Activated B cell treated with CpG ODN at 0.5 μM for 24 hours (primary cell): ENCODE data around the gene IKZF2. TPM values are rescaled to one million over a fixed set of nuclear protein-coding genes. Genes with fewer than 3 reads are reported as not detected.

Experiments
- ATAC-seq: fragments of 200-7000 bp; cut with Tn5 transposase; one replicate; pipeline ENCODE4 v1.10.0; 2021; ENCODE audit warnings: low read depth, mild to moderate bottlenecking, moderate library complexity
- CTCF ChIA-PET: fragments of 350-600 bp; sonication (Branson Sonifier 250); formaldehyde crosslinking; loops from one replicate; lab custom pipeline; 2021; ENCODE audit warnings: antibody characterized with exemption; lab: Charles Lee
- POLR2A ChIA-PET: fragments of 350-600 bp; sonication (Branson Sonifier 250); formaldehyde crosslinking; loops from one replicate; lab custom pipeline; 2021; ENCODE audit warnings: antibody characterized with exemption; lab: Charles Lee
- DNase-seq: peaks from one replicate; pipeline ENCODE4 v3.0.0; 2022
- H3K27ac Mint-ChIP-seq: one replicate; pipeline ENCODE4 v1.8.0; 2020; ENCODE audit warnings: mixed read lengths
- H3K27me3 Mint-ChIP-seq: one replicate; pipeline ENCODE4 v1.8.0; 2021; ENCODE audit warnings: mixed read lengths
- H3K36me3 Mint-ChIP-seq: one replicate; pipeline ENCODE4 v1.8.0; 2021; ENCODE audit warnings: low read depth, mixed read lengths
- H3K4me1 Mint-ChIP-seq: one replicate; pipeline ENCODE4 v1.8.0; 2021; ENCODE audit warnings: mixed read lengths
- H3K4me3 Mint-ChIP-seq: one replicate; pipeline ENCODE4 v1.8.0; 2020; ENCODE audit warnings: mild to moderate bottlenecking, mixed read lengths
- H3K9me3 Mint-ChIP-seq: one replicate; pipeline ENCODE4 v1.8.0; 2020; ENCODE audit warnings: mixed read lengths
- CTCF ChIP-seq: fragments of 200-600 bp; IDR thresholded peaks from one replicate; pipeline ENCODE4 v1.8.0; 2022; ENCODE audit warnings: antibody characterized with exemption, mild to moderate bottlenecking
- intact Hi-C: fragments of 100-400 bp; cut with micrococcal nuclease; formaldehyde crosslinking; loops from one replicate; pipeline ENCODE4 v1.15.1; 2024
- total RNA-seq: library from RNA; stranded (reverse); gene quantifications from 2 replicates; pipeline ENCODE4 v1.2.3, GENCODE V29; 2022

IKZF2 gene
- total RNA-seq, 1 donor from 2014 or later = 60.2 TPM

DNA sequence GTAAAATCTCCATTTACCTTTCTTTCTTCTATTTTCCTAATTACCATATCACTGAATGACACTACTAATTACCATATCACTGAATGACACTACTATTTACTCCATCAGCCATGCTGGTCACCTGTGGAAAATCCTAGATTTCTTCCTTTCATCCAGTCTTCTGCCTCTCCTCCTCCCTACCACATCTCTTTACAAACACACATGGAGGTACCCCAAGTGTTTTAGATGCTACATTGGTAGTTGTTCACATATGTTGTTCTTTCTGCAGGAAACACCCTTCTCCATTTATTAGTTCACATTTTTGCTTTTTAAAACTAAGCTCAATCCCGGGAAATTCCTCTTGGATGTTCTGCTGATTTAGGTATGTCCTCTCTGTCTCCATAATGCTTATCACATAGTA is 134.0 kb downstream of the IKZF2 start:
- no peak for ATAC-seq
- Mint-ChIP-seq H3K36me3 (peaks cover 10% of the 10 kb centered on the region), H3K9me3 (no peaks in the 10 kb centered on the region), H3K4me3 (no peak overlapping the region), H3K27me3 (no peaks in the 10 kb centered on the region), H3K4me1 (peaks cover 46% of the 10 kb centered on the region), H3K27ac (no peak overlapping the region)
- intact Hi-C loops = loop anchor here (5.0 kb wide), 1 partner anchor 215 kb away; no protein-coding TSS in a partner anchor
- ChIA-PET CTCF (no interaction called here), POLR2A (interaction anchor here (0.6 to 1.8 kb wide), 2 partner anchors 21 to 135 kb away, joined by 3 to 7 read pairs; no protein-coding TSS in a partner anchor)
- DNase-seq = no peak
- no peak for TF ChIP-seq CTCF

GRCh38 chr2:213016984-213017351 is 134.4 kb downstream of the IKZF2 start:
- ATAC-seq (no peak), DNase-seq (no peak)
- intact Hi-C loops = loop anchor here (5.0 kb wide), 1 partner anchor 215 kb away; no protein-coding TSS in a partner anchor
- Mint-ChIP-seq H3K36me3 (peaks cover 10% of the 10 kb centered on the region), H3K4me3 (no peak overlapping the region), H3K4me1 (peaks cover 41% of the 10 kb centered on the region), H3K27ac (no peak overlapping the region), H3K27me3 (no peaks in the 10 kb centered on the region), H3K9me3 (no peaks in the 10 kb centered on the region)
- ChIA-PET CTCF (no interaction called here), POLR2A (interaction anchor here (0.6 to 1.8 kb wide), 2 partner anchors 21 to 135 kb away, joined by 3 to 7 read pairs; no protein-coding TSS in a partner anchor)
- no peak for TF ChIP-seq CTCF

GRCh38 chr2:213016166-213016983 is 135.0 kb downstream of the IKZF2 start:
- H3K9me3 Mint-ChIP-seq = no peaks in the 10 kb centered on the region
- peaks cover 14% of the 10 kb centered on the region for H3K36me3 Mint-ChIP-seq
- ChIA-PET CTCF (no interaction called here), POLR2A (interaction anchor here (0.5 to 1.8 kb wide), 4 partner anchors 22 to 136 kb away, joined by 3 to 7 read pairs (median 4); partner anchors contain the start of gene IKZF2)
- ATAC-seq (no peak), DNase-seq (no peak)
- intact Hi-C loops = loop anchor here (5.0 kb wide), 1 partner anchor 216 kb away; no protein-coding TSS in a partner anchor
- no peak for TF ChIP-seq CTCF
- H3K27me3 Mint-ChIP-seq = no peaks in the 10 kb centered on the region
- H3K27ac Mint-ChIP-seq = peak overlapping the region; percentile 85
- peaks cover 38% of the 10 kb centered on the region for H3K4me1 Mint-ChIP-seq
- peak overlapping the region; percentile 32 for H3K4me3 Mint-ChIP-seq

DNA sequence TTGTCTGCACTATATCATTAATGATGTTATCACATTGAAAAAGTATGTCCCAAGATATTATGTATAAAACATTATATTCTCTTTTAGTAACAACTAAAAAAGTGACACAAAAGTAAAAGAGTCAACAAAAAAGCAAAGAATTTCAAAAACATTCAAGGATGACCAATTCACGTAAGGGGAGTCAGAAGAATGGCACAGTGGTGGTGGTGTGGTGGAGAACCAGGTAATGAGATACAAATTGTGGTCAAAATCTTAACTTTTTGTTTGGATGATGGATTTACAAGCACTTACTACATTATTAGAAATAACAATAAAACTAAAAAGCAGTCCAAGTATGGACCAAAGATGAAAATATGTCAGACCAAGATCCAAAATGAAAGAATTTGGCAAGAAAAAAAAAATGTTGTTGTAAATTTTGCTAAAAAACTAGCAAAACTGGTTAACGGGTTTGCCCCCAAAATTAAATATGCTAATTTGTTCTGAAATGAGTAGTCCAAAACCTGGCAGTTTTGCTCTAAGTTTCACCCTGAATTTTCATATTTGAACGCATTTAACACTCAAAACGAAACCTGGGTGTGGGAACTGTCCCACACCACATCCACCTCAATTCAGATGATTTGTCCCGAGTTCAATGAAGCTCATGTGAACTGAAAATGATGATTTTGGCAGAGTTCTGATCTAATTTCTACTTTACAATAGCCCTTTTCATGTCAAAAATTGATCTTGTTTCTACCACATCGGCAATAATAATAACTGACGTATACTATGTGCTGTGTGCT is 135.8 kb downstream of the IKZF2 start:
- Mint-ChIP-seq H3K27ac (peak overlapping the region; percentile 85), H3K27me3 (no peaks in the 10 kb centered on the region), H3K36me3 (peaks cover 16% of the 10 kb centered on the region), H3K4me1 (peaks cover 38% of the 10 kb centered on the region), H3K4me3 (peak overlapping the region; percentile 68), H3K9me3 (no peaks in the 10 kb centered on the region)
- POLR2A ChIA-PET = interaction anchor here (0.5 to 1.8 kb wide), 4 partner anchors 23 to 137 kb away, joined by 3 to 7 read pairs (median 4); partner anchors contain the start of gene IKZF2
- DNase-seq = no peak
- CTCF ChIA-PET = no interaction called here
- TF ChIP-seq CTCF = no peak
- ATAC-seq = peak; percentile 86
- intact Hi-C loops = loop anchor here (1.0 to 5.0 kb wide), 3 partner anchors 22 to 217 kb away; no protein-coding TSS in a partner anchor
